GM12878 (cell line): ENCODE data around the gene CACFD1. TPM values are rescaled to one million over a fixed set of nuclear protein-coding genes. Genes with fewer than 3 reads are reported as not detected.

Source experiments
- ATAC-seq: fragments of 200-7000 bp; cut with Tn5 transposase; 3 replicates; pipeline ENCODE4 v1.9.1; 2020; ENCODE audit warnings: mild to moderate bottlenecking, moderate library complexity
- BruUV-seq: library from RNA; stranded (reverse); fragments of 400-500 nt; replicated peaks from 2 replicates; lab custom pipeline; 2021; lab: Mats Ljungman, UMichigan
- CTCF ChIA-PET: fragments of 300-600 bp; sonication (Branson Sonifier 250); formaldehyde crosslinking; extraction: SDS; loops from one replicate; lab custom pipeline; 2021; ENCODE audit warnings: inconsistent platforms; lab: Yijun Ruan, JAX
- POLR2A ChIA-PET: fragments of 350-600 bp; formaldehyde crosslinking; extraction: SDS; loops from one replicate; lab custom pipeline; 2021; ENCODE audit warnings: inconsistent platforms; lab: Charles Lee
- RAD21 ChIA-PET: fragments of 300-600 bp; sonication (Branson Sonifier 250); formaldehyde crosslinking; loops from one replicate; lab custom pipeline; 2023; ENCODE audit warnings: antibody characterized with exemption; ENCODE audit not compliant: unreplicated experiment; lab: Charles Lee
- SMC1A ChIA-PET: fragments of 300-600 bp; sonication (Branson Sonifier 250); formaldehyde crosslinking; loops from one replicate; lab custom pipeline; 2023; ENCODE audit not compliant: unreplicated experiment, uncharacterized antibody; lab: Charles Lee
- DNase-seq: peaks from one replicate; pipeline ENCODE4 v3.0.0-alpha.2; 2011; ENCODE audit warnings: low read depth, low spot score
- FAIRE-seq: peaks from 3 replicates; lab custom pipeline; 2011; peaks lifted over from hg19 to GRCh38; lab: Jason Lieb, UNC
- H2AFZ ChIP-seq: 2 replicates; pipeline ENCODE4 v1.6.0; 2011; ENCODE audit warnings: low read depth, low read length, control low read depth; ENCODE audit not compliant: control insufficient read depth
- H3K27ac ChIP-seq: 2 replicates; pipeline ENCODE4 v1.5.1; 2011; ENCODE audit warnings: control low read depth; ENCODE audit not compliant: control insufficient read depth, insufficient read depth
- H3K27me3 ChIP-seq, 2 experiments: replicated peaks in 1 of 2; 2 replicates each; pipeline versions ENCODE4 v1.6.0 to v1.6.1; 2011; ENCODE audit warnings: low read length in 1 of 2; ENCODE audit not compliant: control insufficient read depth in 2 of 2, insufficient read depth in 2 of 2
- H3K36me3 ChIP-seq, 2 experiments: 2 replicates each; pipeline ENCODE4 v1.5.1; 2011; ENCODE audit warnings: low read length in 1 of 2; ENCODE audit not compliant: control insufficient read depth in 2 of 2, insufficient read depth in 2 of 2
- H3K4me1 ChIP-seq: 2 replicates; pipeline ENCODE4 v1.6.1; 2011; ENCODE audit warnings: mild to moderate bottlenecking, low read length, moderate library complexity, mixed read lengths; ENCODE audit not compliant: control insufficient read depth, insufficient read depth
- H3K4me2 ChIP-seq: 2 replicates; pipeline ENCODE4 v1.6.0; 2011; ENCODE audit warnings: control low read depth; ENCODE audit not compliant: control insufficient read depth, insufficient read depth
- H3K4me3 ChIP-seq: fragments of 200-600 bp; sonication (generic); 2 replicates; pipeline ENCODE4 v1.5.1; 2016
- H3K79me2 ChIP-seq: 2 replicates; pipeline ENCODE4 v1.6.0; 2011; ENCODE audit warnings: low read length; ENCODE audit not compliant: control insufficient read depth, insufficient read depth
- H3K9ac ChIP-seq: 2 replicates; pipeline ENCODE4 v1.8.0; 2011; ENCODE audit warnings: low read length, control low read depth, mixed read lengths; ENCODE audit not compliant: control insufficient read depth, insufficient read depth
- H3K9me3 ChIP-seq: replicated peaks from 3 replicates; pipeline ENCODE4 v1.5.1; 2011; ENCODE audit warnings: mild to moderate bottlenecking, low read length; ENCODE audit not compliant: control insufficient read depth, insufficient read depth
- H4K20me1 ChIP-seq: 2 replicates; pipeline ENCODE4 v1.6.0; 2011; ENCODE audit not compliant: control insufficient read depth, insufficient read depth
- CBX3 ChIP-seq: fragments of 200-600 bp; sonication (generic); IDR thresholded peaks from 2 replicates; pipeline ENCODE4 v1.6.1; 2016; ENCODE audit warnings: low read depth, borderline replicate concordance
- CHD4 ChIP-seq: fragments of 200-600 bp; sonication (generic); IDR thresholded peaks from 2 replicates; pipeline ENCODE4 v1.6.1; 2016; ENCODE audit warnings: mild to moderate bottlenecking
- ETV6 ChIP-seq, 2 experiments: fragments of 450-650 bp in 1 of 2; IDR thresholded peaks in 1 of 2; conservative IDR thresholded peaks in 1 of 2; 2 replicates each; pipeline ENCODE4 v1.6.1; 2014; ENCODE audit warnings: antibody characterized with exemption in 1 of 2, borderline replicate concordance in 1 of 2, low read depth in 1 of 2, mild to moderate bottlenecking in 1 of 2, moderate library complexity in 1 of 2
- HDAC2 ChIP-seq: fragments of 200-600 bp; sonication (generic); IDR thresholded peaks from 2 replicates; pipeline ENCODE4 v1.6.1; 2017
- NFXL1 ChIP-seq: fragments of 450-650 bp; IDR thresholded peaks from 2 replicates; pipeline ENCODE4 v1.6.1; 2017; ENCODE audit warnings: antibody characterized with exemption, mild to moderate bottlenecking, borderline replicate concordance
- SREBF1 ChIP-seq: IDR thresholded peaks from 2 replicates; pipeline ENCODE4 v1.6.1; 2012; ENCODE audit warnings: mild to moderate bottlenecking, low read length
- STAT3 ChIP-seq: IDR thresholded peaks from 2 replicates; pipeline ENCODE4 v1.6.1; 2011; ENCODE audit warnings: low read depth, low read length, improper control_type of control experiment
- WRNIP1 ChIP-seq: IDR thresholded peaks from 2 replicates; pipeline ENCODE4 v1.6.1; 2011; ENCODE audit warnings: low read depth, low read length, improper control_type of control experiment, borderline replicate concordance
- ZNF217 ChIP-seq: fragments of 450-650 bp; IDR thresholded peaks from 2 replicates; pipeline ENCODE4 v1.6.1; 2017; ENCODE audit warnings: antibody characterized with exemption, mild to moderate bottlenecking
- ZNF592 ChIP-seq: fragments of 450-650 bp; IDR thresholded peaks from 2 replicates; pipeline ENCODE4 v1.6.1; 2017; ENCODE audit warnings: mild to moderate bottlenecking, moderate library complexity
- ZSCAN29 ChIP-seq: fragments of 450-650 bp; IDR thresholded peaks from 2 replicates; pipeline ENCODE4 v1.6.1; 2017; ENCODE audit warnings: mild to moderate bottlenecking, moderate library complexity
- WGBS: methylation state at CpG from one replicate; pipeline ENCODE4 v1.1.6; 2016; ENCODE audit warnings: low lambda C conversion rate; ENCODE audit not compliant: insufficient replicate concordance, insufficient coverage; ENCODE audit errors: missing lambda C conversion rate; 5-methylcytosine and 5-hydroxymethylcytosine counted together
- in situ Hi-C: fragments of 300-500 bp; cut with MboI; formaldehyde crosslinking; loops from 9 replicates; pipeline ENCODE4 v1.14.3; 2018; ENCODE audit warnings: mixed read lengths
- intact Hi-C: fragments of 100-400 bp; cut with micrococcal nuclease; formaldehyde crosslinking; loops from one replicate; pipeline ENCODE4 v1.14.2; 2022; ENCODE audit not compliant: unreplicated experiment
- polyA plus RNA-seq, 11 experiments: library from polyadenylated mRNA; depleted of rRNA in 4 of 11; unstranded in 6 of 11; stranded (reverse) in 5 of 11; fragments of >200 nt; fragmentation: Nextera tagmentation in 4 of 11; fragmentation: Illumina TruSeq in 1 of 11; extraction: Ambion mirVana in 4 of 11; extraction: Trizol in 1 of 11; gene quantifications; 1 replicate in 1 of 11; 2 replicates in 10 of 11; pipeline versions ENCODE4 v1.2.1 to v1.2.3, GENCODE V29; 2011 to 2016; ENCODE audit warnings: inconsistent platforms in 2 of 11, missing spikeins in 2 of 11, low read depth in 1 of 11
- total RNA-seq, 4 experiments: library from RNA; depleted of rRNA in 3 of 4; stranded (reverse); fragments of >200 nt in 3 of 4; fragmentation: Illumina TruSeq in 1 of 4; extraction: Trizol in 1 of 4; gene quantifications; 2 replicates each; pipeline versions ENCODE4 v1.2.1 to v1.2.3, GENCODE V29; 2013 to 2021
- TF ChIP-seq, protein P1 (sequence below): fragments of 450-650 bp; IDR thresholded peaks from 2 replicates; pipeline ENCODE4 v1.6.1; 2018; ENCODE audit warnings: borderline replicate concordance, mild to moderate bottlenecking; ENCODE audit not compliant: partially characterized antibody
- TF ChIP-seq, protein P2 (sequence below): fragments of 450-650 bp; IDR thresholded peaks from 2 replicates; pipeline ENCODE4 v1.6.1; 2017; ENCODE audit warnings: low read depth, mild to moderate bottlenecking, moderate library complexity
- TF ChIP-seq, protein P3 (sequence below): IDR thresholded peaks from 2 replicates; pipeline ENCODE4 v1.6.1; 2011; ENCODE audit warnings: mild to moderate bottlenecking, low read depth, low read length, moderate library complexity; ENCODE audit not compliant: insufficient replicate concordance

Gene CACFD1
- total and polyA plus RNA-seq, 10 of the 15 experiments (the other 5 are each of a cell fraction or from before 2014, with no cell fraction given): 0.09 to 5.8 (median 1.4) TPM; not detected in 1

DNA sequence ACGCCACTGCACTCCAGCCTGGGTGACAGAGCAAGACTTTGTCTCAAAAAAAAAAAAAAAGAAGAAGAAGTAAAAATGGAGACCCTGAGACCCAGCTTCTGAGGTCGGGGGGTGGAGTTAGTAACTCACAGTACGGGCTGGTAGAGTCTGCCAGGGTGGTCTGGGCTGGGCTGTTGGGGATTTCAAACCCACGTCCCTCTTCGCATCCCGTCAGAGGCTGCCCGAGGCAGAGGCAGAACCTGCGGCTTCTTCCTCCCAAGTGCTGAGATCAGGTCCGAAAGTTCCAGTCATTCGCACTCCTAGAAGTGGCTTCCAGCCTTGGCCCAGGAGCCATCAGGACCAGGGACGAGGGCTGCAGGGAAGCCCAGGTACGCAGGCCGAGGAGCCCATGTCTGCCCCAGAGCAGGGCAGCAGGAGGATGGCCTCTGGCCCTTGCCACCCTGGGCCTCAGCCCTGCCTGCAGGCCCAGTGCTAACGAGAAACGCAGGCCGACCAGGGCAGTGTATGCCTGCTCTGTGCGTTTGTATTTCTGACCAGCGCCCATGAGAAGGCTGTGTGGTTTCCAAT lies 29.0 kb downstream of the CACFD1 start:
- in situ Hi-C loops: loop anchor here (5.0 kb wide), 1 partner anchor 301 kb away; no protein-coding TSS in a partner anchor
- no TSS peak for BruUV-seq
- intact Hi-C loops: loop anchor here (10.0 kb wide), 1 partner anchor 464 kb away; no protein-coding TSS in a partner anchor
- Histone ChIP-seq H3K36me3 (no peaks in the 10 kb centered on the region), H3K27ac (no peak overlapping the region), H3K4me1 (peaks cover 3% of the 10 kb centered on the region), H3K4me3 (no peak overlapping the region), H3K27me3 (no peaks in the 10 kb centered on the region; a peak in 3 of 4 replicates), H4K20me1 (no peaks in the 10 kb centered on the region), H3K4me2 (no peak overlapping the region), H3K79me2 (no peaks in the 10 kb centered on the region), H3K9ac (no peak overlapping the region), H2AFZ (no peak overlapping the region), H3K9me3 (no peaks in the 10 kb centered on the region)
- 26% methylated on average over 17 of the region's 18 CpGs for WGBS
- ChIA-PET POLR2A (no interaction called here), RAD21 (interaction anchor here (1.2 kb wide), 2 partner anchors 45 to 302 kb away, joined by 3 read pairs; partner anchors contain the start of gene ADAMTSL2), CTCF (interaction anchor here (0.8 to 7.7 kb wide), 2 partner anchors 249 to 301 kb away, joined by 3 to 61 read pairs; no protein-coding TSS in a partner anchor), SMC1A (no interaction called here)
- ATAC-seq (no peak), FAIRE-seq (no peak), DNase-seq (no peak)
- TF ChIP-seq CBX3 (no peak), ZSCAN29 (no peak), ETV6 (conservative IDR thresholded peaks at IDR 0.05 in 1 of 2, IDR thresholded peaks at IDR 0.05 in 1 of 2; ENCODE audit: borderline replicate concordance in 1 of 2, low read depth in 1 of 2) (no peak), STAT3 (no peak), WRNIP1 (no peak), SREBF1 (no peak), ZNF592 (no peak), HDAC2 (no peak), ZNF217 (no peak), NFXL1 (no peak), CHD4 (no peak)
- TF ChIP-seq, protein P1, sequence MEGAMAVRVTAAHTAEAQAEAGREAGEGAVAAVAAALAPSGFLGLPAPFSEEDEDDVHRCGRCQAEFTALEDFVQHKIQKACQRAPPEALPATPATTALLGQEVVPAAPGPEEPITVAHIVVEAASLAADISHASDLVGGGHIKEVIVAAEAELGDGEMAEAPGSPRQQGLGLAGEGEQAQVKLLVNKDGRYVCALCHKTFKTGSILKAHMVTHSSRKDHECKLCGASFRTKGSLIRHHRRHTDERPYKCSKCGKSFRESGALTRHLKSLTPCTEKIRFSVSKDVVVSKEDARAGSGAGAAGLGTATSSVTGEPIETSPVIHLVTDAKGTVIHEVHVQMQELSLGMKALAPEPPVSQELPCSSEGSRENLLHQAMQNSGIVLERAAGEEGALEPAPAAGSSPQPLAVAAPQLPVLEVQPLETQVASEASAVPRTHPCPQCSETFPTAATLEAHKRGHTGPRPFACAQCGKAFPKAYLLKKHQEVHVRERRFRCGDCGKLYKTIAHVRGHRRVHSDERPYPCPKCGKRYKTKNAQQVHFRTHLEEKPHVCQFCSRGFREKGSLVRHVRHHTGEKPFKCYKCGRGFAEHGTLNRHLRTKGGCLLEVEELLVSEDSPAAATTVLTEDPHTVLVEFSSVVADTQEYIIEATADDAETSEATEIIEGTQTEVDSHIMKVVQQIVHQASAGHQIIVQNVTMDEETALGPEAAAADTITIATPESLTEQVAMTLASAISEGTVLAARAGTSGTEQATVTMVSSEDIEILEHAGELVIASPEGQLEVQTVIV: no peak
- TF ChIP-seq, protein P2, sequence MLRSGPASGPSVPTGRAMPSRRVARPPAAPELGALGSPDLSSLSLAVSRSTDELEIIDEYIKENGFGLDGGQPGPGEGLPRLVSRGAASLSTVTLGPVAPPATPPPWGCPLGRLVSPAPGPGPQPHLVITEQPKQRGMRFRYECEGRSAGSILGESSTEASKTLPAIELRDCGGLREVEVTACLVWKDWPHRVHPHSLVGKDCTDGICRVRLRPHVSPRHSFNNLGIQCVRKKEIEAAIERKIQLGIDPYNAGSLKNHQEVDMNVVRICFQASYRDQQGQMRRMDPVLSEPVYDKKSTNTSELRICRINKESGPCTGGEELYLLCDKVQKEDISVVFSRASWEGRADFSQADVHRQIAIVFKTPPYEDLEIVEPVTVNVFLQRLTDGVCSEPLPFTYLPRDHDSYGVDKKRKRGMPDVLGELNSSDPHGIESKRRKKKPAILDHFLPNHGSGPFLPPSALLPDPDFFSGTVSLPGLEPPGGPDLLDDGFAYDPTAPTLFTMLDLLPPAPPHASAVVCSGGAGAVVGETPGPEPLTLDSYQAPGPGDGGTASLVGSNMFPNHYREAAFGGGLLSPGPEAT: no peak
- TF ChIP-seq, protein P3, sequence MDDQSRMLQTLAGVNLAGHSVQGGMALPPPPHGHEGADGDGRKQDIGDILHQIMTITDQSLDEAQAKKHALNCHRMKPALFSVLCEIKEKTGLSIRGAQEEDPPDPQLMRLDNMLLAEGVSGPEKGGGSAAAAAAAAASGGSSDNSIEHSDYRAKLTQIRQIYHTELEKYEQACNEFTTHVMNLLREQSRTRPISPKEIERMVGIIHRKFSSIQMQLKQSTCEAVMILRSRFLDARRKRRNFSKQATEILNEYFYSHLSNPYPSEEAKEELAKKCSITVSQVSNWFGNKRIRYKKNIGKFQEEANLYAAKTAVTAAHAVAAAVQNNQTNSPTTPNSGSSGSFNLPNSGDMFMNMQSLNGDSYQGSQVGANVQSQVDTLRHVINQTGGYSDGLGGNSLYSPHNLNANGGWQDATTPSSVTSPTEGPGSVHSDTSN: no peak
